ENCODE measurements around the gene DGAT2L6.

DGAT2L6 gene, protein sequence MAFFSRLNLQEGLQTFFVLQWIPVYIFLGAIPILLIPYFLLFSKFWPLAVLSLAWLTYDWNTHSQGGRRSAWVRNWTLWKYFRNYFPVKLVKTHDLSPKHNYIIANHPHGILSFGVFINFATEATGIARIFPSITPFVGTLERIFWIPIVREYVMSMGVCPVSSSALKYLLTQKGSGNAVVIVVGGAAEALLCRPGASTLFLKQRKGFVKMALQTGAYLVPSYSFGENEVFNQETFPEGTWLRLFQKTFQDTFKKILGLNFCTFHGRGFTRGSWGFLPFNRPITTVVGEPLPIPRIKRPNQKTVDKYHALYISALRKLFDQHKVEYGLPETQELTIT

DNA sequence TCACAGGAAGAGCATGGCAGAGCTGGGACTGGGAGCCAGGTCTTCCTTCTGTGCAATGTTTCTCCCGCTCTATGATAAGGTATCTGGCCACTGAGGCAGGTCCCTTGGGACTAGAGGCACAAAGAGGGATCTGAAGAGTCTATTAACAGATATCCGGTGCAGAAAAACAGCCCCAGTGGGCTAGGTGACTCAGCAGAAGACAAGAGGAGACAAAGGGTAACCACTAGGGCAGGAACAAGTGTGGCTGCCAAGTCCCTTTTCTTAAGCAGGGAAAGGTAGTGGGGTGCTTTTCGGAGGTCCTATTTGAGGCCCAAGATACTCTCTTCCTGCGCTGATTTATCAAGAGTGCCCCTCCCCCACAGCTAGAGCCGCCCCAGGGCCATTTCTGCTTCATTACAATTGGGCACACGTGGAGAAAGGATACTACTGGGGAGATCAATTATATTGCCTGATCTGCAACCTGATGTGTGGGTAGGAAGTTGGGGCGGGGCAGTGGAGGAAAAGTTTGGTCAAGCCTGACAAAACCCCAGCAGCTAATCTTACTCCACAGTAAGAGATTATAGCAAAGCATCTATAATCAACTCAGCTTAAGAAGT is at the start of gene DGAT2L6:
DGAT2L6 (plus strand) TSS at position 546 of the 596 bp plus-strand sequence. CDS start 100 bp downstream, outside the sequence.
- DNase-seq: peak; percentile 87

DNA sequence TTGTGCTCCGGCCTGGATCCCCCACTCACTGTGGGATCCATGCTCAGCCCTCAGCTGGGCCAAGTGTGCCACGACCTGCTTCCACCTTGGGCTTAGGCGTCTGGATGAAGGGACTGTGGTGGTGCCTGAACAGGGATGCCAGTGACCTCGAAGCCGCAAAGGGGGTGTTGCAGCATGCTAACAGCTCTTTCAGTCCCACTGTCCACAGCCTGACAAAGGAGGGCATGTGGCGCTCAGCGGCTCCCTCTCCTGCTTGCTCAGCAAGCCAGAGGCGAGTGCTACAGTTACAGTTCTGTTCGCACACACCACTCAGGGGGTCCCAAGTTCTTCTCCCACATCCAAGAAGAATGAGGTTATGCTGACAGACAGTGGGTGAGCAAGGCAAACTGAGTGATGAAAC is 49.2 kb upstream of the DGAT2L6 start:
- no peak for DNase-seq

DNA sequence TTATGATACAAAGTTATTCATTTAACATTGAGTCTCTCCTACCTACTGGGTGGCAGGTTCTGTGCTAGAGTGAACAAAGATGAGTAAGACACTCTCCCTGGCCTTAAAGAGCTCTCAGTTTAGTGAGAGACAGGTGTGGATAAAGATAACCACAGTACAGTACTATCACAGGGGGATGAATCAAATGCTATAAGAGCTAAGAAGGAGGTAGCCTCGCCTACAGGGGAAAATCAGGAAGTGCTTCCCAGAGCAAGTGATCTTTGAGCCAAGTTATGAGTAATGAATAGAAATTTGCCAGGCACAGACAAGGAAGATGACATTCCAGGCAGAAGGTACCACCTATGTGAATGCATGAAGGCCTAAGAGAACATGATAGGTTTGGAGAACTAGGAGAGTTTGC is 47.5 kb upstream of the DGAT2L6 start:
- DNase-seq: no peak

DNA sequence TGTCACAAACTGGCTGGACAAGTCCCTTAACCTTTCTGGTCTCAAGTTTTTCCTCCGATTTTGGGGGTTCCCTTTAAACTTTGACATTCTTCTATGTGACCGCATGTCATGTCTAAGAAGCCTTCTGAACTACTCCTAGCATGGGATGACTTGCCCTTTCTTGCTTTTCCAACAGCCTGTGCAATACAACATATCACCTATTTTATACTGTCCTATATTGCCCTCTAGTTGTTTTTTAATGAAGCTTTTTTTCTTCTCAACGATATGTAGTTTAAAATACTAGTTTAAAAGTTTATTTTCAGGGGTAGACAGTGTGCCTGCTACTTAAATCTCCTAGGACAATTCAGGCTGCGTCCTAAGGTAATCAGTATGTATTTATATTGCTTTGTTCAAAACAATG is 45.1 kb upstream of the DGAT2L6 start:
- no peak for DNase-seq

DNA sequence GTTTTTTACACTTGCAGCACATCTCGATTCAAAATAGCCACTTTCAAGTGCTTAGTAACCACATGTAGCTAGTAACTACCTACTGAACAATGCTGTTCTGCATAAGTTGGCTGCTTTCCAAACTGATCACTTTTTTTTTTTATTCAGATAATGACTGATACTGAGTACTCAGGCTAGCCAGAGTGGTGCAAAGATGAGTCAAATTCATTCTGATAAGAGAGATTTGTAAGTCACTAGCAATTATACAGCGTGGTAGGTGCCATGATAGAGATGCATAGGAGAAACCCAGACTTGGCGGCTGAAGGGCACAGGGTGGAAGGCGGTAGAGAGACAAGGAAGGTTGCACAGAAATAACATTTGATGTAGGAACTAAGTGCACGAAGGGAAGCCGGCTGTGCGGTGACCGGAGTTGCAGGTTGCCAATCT is 44.4 kb upstream of the DGAT2L6 start:
- DNase-seq: no peak

DNA sequence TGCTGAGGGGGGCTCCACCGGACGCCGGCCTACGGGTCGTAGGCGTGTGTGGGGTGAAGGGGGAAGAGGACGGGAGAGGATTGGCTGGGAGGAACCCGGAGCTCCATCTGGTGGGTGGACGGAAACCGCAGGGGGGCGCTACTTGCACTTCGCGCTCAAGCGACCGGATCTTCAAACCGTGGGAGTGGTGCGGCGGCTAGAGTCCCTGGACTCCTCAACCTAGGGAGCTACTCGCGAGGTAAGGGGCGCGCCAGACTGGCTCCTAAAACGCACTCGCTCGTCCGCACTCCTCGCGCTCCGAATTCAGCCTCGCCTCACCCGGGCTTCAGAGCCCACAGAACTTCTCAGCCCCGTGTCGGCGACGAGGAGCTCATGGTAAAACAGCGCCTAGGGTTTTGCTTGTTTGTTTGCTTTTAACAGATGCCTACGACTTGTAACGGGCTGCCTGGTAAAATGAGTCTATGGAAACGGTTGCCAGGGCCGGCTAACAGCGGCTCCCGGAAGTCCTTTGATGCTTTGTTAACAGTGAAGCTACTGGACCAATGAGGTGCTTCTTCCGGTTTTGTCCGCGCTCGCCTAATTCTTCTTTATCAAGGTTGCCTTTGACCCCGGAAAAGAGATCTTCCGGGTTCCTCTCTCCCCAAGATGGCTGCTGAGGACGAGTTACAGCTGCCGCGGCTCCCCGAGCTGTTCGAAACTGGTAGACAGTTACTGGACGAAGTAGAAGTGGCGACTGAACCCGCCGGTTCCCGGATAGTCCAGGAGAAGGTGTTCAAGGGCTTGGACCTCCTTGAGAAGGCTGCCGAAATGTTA is 43.8 kb upstream of the DGAT2L6 start, which contains the start of gene IGBP1:
IGBP1 (plus strand) TSS at position 145 of the 813 bp plus-strand sequence; CDS start at position 646, 501 bp downstream.
- DNase-seq: peak; percentile 93

DNA sequence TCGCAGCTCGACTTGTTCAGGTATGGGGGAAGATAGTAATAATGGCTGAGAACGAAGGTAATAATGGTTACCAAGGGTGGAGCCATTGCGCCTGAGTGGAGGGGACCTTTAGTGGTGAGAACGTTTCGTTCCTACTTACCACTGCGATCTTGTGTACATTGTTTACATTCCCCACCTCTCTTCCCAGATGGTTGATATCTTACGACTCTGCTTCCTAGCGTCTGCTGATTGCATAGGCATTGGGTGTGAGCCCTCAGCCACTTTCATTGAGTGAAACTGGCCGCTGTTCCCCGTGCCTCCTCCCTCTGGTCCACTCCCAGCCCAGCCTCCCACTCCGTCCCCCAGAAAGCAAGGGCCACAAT is 43.2 kb upstream of the DGAT2L6 start:
- no peak for DNase-seq

DNA sequence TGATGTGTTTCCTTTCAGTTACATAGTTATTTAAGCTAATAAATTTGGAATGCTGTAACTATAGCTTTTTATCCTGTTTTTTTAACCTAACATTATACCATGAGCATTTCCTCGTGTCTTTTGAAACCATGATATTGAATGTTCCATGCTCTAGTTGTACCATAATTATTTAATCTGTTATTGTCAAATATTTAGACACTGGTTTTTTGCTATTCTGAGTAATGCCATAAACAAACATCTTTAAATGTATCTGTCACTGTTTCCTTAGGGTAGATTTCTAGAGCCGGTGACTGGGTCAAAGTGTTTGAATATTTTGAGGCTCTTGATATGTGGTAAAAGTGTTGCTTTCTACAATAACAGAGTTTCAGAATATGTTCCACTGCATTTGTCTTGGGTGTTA is 38.7 kb upstream of the DGAT2L6 start:
- DNase-seq: no peak

DNA sequence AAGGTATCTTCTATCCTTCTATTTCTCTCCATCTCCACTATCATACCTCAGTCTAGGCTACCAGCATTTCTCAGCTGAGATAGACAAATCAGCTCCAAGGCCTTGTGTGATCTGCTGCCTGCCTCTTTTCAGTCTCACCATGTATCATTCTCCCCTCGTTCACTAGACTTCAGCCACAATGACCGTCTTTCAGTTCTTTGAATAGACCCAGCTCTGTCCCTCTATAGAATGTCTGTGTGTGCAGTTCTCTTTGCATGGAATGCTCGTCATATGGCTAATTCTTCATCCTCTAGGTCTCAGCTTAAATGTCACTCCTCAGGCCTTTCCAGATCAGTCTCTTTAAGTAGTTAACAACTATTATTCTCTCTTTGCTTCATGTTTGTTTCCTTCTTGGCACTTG is 37.5 kb upstream of the DGAT2L6 start:
- no peak for DNase-seq

DNA sequence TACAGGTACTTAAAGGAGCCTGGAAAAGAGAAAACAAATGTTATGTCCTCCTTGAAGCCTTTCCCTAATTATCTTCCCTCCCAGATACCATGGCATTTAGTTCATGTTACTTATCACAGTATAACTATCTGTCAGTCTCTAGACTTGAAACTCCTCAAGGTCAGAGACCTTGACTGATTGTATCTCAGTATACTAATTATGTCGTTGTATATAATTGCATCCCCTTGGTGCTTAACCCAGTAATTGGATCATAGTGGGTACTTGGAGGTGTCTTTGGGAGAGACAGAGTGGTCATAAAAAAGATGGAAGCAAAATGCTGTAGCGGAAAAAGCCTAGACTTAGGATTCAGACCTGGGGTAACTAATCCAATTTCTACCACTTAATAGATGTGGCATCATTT is 35.9 kb upstream of the DGAT2L6 start:
- no peak for DNase-seq

DNA sequence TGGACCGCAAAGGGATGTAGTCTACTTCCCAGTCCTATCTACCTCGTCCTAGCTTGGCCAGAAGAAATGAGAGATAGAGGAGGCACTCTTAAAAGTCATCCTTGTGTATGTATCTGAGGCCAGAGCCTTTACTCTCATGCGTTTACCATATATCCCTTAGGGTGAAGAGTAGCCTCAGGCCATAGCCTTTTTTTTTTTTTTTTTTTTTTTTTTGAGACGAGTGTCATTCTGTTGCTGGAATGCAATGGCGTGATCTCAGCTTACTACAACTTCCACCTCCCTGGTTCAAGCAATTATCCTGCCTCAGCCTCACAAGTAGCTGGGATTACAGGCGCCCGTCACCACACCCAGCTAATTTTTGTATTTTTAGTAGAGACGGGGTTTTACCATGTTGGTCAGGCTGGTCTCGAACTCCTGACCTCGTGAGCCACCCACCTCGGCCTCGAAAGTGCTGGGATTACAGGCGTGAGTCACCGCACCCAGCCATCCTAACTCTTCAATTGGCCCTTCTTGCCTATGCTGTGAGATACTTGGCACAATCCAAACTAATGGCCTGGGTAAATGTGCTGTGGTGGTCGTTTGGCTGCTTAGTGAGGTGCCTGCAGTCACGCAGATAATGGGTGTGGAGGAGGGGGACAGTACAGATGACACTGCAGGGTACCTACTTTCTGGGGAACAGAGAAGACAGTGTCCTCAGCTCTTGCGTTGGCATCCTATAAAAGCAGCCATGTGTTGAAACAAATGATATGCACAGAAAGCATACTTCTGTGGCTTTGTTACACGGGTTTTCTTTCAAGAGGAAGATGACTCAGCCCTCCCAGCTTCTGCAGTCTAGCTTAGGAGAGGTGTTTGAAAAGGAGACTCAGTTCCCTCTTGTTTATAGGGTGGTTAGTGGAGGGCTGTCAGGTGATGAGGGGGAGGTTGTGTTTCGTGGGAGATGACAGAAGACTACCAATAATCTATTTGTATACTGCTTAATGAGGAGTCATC is 10.4 kb upstream of the DGAT2L6 start:
- no peak for DNase-seq

DNA sequence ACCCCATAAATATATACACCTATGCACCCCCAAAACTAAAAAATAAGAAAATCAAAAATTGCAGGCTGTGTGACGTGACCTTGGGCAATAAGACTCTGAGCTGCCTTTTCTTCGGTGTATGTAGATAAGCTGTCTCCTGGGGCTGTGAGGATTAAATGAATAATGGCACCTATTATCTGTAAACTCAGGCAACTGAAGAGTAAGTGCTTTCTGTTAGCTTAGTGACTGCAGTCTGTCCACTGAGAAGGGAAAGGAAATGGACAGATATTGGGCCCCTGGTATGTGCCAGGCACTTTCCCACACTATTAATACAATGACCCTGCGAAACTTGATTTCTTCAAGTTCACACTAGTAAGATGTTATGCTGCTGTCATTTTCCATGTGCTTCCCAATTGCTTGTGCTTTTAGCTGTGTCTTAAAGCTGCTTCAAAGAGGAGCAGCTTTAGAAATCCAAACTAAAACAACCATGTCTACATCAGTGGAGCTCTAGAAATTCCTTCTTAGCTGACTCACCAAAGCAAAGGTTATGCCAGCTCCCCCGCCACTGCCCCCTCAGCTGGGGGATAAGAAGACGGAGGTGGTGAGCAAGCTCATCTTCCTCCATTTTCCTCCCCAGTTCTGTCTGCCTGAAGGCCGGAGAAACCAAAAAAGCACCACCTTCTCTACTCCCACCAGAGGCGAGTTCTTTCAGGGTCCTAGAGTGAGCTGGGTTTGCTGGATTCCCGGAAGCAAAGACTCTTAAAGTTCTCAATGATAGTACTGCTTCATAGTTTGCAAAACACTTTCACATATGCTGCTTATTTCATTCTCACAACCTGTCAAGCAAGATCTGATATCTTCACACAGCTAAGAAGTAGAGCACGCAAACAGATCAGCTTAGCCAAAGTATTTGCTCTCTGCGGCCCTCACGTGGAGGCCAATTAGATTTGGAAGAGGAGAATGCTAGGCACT is 8.8 kb upstream of the DGAT2L6 start:
- peak; percentile 85 for DNase-seq

DNA sequence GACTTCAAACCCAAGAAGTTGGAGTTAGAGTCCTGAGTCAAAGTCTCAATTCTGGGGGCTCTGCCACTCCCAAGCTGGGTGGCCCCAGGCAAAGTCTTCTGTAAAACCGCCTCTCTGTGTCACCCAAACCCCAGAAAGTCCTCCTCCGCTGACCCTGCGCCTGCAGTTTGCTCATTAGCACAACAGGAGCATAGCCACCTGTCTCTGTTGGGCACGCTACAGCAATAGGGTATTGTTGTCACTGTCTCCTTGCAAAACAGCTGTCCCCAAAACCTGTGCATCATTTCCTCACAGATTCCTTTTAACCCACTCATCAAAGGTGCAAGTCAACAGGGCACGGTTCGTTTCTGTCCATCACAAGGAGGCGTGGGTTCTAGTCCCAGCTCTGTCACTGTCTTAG is 8.0 kb upstream of the DGAT2L6 start:
- no peak for DNase-seq

DNA sequence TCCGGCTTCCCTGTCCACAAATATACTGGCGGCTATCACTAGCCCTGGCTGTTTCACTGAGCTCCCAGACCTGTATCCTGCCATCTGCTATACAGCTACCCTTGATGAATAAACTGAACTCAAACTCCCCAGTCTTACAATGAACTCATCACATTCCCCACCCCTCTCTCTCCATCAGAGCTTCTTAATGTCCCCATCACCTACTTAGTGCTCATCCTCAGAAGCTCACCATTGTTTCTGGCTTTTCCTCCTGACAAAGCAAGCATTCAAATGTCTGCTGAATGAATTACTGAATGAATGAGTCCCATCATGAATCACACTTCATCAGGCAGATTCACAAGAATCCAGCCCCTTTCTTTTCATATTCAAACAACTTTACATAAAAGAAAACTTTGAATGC is 5.7 kb upstream of the DGAT2L6 start:
- DNase-seq: peak; percentile 40

DNA sequence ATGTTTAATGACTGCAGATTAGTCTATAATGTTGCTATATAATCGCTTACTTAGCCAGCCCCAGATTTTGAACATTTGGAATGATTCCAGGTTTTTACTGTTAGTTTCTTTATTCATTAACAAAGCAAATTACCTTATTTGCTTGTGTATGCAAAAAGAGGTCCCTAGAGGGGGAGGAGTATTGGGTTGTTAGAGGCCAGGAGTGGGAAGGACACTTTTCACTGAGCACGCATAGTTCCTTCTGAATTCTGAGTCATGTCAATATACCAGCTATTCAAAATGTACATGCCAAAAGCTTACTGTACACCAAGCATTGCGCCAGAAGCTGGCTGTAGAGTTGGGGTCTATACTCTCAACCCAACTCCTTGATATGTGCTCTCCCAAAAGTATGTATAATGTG is 5.1 kb upstream of the DGAT2L6 start:
- peak; percentile 77 for DNase-seq

DNA sequence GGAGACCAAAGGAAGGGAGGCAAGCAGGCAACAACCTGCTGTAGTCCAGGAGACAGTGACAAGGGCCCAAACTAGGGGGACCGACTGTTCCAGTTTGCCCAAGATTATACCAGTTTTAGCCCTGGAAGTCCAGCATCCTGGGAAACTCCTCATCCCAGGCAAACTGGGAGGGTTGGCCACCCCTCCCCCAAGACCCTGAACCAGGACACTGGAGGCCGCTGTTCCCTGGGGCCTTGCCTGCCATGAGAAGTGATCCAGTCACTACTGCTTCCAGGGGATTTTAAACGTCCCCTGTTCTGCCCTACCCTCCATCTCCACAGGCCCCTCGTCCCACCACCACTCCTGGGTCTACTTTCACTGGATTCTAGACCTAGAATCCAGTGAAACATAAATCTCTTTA is 4.3 kb upstream of the DGAT2L6 start:
- DNase-seq: no peak

DNA sequence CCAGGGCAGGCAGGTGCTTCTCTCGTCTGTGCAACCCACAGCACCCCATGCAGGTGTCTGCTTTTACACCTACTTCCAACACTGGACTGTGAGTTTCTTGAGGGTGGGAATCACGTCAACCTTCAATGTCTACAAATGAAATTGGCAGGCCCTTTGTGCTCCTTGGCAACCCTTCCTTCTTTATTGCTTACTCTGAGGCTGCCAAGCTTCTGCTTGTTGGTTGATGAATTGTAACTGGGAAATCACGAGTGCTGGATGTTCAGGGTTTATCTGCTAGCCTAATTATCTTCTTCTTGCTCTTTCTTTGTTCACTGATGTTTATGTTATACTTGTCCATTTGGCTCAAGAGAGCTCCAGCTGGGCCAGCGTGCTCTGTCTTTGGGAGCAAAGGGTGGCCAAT is 2.5 kb upstream of the DGAT2L6 start:
- DNase-seq: no peak

DNA sequence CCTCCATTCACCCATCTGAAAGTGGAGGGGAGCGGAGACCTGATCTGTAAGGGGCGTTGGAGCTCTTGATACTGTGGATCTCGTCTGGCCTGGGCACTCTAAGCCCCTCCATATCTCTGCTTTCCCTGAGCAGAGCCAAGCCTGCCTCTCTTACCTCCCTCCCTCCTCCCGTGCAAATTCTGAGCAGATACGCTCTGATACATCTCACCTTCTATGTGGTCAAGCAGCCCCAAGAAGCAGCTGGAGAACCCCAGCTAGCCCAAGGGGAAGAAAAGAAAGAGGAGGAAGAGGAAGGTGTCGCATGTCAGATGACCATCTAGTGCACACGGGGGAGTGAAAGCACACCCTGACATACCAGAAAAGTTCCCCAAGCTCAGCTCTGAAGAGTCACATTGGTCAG is 1.9 kb upstream of the DGAT2L6 start:
- no peak for DNase-seq

DNA sequence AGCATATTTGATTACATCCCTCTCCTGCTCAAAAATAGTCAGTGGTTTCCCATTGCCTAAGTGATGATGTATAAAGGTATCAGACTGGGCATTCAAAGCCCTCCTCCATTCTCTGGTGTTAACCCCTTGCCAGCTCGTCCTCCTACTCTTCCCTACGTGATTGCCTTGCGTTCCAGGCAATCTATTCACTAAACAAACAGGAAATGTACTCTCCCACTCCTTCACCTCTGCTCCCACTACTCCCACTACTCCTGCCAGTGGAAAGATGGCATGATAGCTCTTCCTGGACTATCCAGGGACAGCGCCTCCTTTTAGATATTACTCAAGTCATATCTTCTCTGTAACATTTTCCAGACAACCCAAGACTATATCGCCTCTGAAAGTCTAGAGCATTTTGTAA is 5.8 kb downstream of the DGAT2L6 start:
- DNase-seq: no peak

DNA sequence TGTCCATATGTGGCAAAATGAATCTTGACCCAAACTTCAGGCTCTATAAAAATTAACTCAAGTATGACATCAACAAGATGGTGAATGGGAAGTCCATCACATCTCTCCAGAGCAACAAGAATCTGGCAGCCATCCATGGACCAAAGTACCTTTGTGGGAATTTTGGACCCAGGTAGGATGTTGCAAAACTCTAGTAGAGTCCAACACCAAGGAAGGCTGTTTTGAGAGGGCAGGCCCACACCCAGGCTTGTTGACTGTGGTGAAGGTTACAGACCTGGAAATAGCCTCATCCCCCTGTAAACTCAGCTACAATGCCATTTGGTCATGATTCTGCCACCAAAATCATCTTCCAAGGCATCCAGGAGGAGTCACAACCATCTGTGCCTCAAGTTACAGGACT is 12.9 kb downstream of the DGAT2L6 start:
- DNase-seq: no peak

DNA sequence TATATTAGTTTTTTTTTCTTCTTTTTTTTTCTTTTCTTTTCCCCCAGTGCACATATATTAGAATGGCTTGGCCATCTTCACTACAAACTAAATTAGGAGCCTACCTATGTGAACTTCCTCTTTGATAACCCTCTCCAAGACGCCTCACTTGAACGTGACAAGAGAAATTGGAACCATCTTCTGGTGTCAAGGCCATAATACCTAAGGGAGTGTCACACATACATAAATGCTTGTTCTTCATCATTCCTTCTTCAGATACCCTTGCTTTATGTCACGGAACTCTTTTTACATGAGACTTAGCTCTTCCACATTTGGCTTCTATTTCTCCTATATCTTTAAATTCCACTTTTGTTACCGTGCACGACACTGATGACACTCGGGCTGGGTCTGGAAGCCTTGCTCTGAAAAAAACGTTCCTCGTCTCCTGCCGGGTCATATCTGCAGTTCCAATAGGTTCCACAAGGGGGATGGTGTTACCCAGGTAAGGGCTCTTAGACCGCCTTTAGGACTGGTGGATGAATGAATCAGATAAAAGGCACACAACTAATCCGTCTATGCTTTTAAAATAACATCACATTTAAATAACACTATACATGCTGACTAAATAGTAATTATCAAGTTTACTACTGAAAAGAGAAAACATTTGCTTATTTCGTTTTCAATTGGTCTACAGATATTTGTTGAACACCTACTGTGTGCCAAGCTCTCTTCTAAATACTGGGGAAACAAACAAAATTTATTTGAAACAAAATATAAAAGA is 19.9 kb downstream of the DGAT2L6 start:
- DNase-seq: no peak
